ENCODE data around the gene PHF13.

Gene PHF13

DNA sequence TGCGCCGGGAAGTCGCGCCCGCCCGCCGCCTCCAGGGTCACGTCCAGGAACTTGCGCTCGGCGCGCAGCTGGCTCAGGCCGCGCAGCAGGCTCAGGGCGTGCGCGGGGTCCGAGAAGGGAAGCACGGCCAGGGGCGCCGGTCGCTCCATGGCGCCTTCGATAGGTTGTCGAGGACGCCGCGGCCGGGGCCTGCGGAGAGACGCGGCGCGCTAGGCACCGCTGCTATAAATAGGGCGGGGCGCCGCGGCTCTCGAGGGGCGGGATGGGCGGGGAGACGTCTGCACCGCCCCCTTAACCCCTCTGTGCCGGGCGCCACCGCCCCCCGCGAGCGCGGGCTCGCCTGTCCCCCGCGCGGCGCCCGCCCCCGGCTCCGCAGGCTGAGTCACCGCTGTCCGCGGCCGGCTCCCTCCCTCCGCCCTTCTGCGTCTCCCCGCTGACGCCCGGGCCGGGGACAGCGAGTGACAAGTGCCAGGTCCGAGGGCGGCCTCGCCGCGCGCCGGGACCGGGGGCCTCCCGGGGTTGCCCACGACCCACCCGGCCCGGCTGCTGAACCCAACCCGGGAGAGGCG, 10.8 kb upstream of the PHF13 start, which contains the start of gene KLHL21:
Gene KLHL21 (minus strand): TSS at position 201 of the 569 bp plus-strand sequence. CDS start 52 bp downstream, at position 149.
- peak; percentile 90 for DNase-seq

DNA sequence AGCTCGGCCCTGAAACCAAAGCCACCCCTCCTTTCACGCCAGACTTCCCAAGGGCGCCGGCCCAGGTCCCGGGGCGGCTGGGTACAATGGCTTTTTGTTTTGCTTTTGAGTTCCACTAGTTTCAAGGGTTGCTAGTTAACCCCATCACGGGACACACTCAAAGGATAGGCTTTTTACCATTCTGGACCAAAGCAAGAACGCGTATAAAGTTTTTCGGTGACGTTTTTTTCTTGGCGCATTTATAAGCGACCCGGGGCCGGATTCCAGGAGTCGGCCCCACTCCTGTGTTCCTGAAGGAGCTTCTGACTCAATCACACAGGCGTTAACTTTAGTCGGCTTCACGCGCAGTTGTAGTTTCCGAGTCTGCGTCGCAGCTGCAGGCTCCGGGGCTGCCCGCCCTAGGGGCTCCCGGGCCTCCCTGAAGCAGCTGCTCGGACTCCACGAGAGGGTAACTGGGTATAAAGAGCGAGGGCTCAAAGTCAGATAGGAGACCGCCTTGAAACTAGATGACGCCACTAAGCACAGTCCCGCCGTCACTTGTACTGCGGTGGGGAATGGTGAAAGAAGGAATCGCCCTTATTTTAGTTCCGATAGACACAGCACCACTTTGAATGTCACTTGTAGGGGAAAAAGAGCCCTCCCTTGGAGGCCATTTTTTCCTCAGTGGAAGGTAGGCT, 10.2 kb upstream of the PHF13 start:
- peak; percentile 69 for DNase-seq

DNA sequence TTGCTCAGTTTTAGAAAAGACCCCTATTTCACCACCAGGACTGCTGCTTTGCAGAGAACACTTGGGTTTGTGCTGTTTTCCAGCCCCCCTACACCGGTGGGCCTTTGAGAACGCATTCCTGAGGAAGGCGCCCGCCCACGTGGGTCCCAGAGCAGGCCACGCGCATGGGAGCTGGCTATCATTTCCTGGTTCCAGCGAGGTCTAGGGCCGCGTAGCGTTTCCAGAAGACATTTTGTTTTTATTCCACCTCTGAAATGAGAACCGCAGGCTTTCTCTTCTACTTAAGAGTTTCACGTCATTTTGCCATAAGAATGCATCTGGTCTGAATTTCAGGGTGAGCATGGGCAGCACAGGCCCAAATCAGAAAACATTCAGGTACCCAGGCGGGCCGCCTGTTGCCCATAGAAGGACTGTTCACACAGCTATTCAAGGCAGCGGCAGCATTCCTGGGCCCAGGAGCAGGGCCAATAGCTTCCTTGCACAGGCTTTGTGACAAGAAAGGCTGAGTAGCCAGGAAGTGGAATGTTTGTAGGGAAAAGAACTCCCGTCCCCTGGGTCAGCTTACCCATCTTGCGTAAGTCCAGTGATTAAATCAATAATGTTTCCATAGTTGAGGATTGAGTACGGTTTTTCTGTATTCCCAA, 9.5 kb upstream of the PHF13 start:
- DNase-seq: peak; percentile 48

DNA sequence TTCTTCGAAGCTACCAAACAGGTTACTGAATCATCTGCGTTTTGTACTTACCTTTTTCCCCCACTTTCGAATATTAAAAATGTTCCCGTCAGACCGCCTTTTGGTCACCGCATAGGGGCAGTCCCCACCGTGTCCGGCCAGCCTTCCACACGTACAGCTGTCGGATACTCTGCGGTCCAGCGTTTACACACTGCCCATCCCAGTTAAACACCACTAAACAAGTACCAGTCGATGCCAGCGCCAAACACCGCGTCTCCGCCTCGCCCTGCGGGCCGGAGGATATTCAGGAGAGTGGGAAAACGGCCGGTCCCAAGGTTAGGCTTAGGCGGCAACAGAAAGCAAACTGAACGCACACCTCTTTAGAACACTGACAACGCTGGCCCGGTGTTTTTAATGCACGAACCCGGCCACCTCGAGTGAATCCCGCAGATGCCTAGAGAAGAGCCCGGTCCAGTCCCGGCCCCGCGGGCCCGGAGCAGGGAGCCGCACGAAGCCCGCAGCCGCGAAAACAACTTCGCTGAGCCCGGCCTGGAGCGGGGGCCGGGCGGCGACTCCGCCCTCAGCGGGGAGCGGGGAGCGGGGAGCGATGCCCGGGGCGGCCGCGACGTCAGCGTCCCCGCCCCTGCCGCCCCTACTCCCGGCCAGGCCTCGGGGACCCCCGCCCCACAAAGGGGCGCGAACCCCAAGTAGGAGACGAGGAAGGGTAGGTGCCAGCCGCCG, 730 bp upstream of the PHF13 start:
- no peak for DNase-seq

DNA sequence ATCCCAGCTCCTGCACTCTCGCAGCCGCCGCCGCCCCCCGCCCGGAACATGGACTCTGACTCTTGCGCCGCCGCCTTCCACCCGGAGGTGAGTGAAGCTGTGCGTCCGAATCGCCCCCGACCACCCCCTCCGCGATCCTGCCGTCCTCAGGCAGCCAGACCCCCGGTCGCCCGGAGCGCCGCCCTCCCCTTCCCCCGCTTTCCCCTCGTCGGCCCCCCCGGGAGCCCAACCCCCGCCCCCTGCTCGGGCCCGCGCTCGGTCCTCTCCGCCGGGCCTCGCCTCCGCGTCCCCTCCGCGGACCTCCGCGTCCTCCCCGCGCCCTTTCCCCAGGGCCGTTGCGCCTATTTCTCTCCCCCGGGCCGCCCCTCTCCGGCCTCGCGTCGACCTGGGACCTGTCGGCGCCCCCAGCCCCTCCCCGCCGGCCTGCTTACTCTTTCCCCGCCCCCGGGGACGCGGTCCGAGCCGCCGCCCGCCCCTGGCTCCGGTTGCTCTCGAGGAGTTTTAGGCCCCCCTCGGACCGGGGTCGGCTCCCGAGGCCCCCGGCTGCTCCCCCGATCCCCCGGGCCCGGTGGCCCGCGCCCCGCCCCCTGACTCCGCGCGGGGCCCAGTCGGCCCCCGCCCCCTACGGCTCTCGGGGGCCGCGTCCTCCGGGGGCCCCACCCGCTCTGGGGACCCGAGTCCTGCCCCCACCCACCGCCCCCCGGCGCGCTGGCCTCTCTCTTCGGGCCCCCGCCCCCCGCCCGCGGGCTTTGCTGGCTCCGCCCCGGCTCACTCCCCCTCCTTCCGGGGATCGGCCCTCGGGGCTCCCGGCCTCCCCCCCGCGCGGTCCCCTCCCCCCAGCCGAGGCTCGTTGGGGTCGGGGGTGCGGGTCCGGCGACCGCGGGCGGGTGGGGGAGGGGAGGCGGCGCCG, 743 bp downstream of the PHF13 start:
- DNase-seq: peak; percentile 65

DNA sequence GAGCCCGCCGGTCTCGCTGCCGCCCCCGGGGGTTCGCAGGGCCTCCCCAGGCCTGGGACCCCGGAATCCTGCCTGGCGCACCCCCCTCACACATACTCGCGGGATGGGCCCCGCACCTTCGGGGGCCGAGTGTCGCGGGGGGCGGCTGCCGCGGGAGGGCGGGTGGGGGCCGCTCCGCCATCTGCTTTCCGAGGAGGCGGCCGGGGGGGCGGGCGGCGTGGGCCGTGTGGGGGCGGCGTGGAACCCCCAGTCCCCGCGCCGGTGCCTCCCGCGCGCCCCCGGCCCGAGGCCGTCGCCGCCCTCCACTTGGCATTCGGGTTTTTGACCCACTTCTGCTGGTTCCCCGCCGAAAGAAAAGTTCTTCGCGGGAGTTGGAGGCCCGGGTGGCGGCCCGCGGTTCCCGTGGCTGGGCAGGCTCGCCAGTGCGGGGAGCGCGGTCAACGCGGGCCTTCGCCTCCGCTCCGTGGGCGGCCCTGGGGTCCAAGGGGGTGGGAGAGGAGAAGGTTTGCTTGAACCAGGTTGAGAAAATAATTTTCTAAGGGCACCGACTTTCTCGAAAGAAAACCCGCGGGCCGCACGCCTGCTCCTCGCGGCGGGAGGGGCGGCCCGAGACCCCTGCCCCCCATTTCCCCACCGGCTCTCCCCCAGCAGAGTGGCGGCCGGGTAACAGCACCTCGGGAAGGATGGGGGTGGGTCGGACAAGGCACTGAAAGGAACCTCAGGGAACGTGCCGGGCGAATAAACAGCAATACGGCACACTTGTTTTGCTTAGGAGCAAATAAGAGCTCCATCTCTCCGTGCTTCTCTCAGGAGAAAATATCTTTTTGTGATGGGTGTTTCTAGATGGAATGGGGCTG, 1.6 kb downstream of the PHF13 start:
- DNase-seq: no peak

DNA sequence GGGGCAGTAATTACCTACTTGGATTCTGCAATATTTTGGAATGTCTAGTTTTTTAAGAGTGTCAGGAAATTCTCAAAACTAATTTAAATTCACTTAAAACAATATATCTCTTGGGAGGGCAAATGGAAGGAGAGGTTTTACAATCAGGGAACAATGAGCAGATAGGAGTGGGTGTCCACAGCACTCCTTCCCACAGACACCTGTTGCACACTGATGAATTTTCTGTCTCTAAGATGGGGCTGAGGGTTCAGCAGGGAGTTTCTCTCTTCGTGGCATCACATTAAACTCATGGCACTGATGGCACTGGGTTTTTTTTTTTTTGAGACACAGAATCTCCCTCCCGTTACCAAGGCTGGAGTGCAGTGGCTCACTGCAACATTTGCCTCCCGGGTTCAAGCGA, 5.5 kb downstream of the PHF13 start:
- no peak for DNase-seq

DNA sequence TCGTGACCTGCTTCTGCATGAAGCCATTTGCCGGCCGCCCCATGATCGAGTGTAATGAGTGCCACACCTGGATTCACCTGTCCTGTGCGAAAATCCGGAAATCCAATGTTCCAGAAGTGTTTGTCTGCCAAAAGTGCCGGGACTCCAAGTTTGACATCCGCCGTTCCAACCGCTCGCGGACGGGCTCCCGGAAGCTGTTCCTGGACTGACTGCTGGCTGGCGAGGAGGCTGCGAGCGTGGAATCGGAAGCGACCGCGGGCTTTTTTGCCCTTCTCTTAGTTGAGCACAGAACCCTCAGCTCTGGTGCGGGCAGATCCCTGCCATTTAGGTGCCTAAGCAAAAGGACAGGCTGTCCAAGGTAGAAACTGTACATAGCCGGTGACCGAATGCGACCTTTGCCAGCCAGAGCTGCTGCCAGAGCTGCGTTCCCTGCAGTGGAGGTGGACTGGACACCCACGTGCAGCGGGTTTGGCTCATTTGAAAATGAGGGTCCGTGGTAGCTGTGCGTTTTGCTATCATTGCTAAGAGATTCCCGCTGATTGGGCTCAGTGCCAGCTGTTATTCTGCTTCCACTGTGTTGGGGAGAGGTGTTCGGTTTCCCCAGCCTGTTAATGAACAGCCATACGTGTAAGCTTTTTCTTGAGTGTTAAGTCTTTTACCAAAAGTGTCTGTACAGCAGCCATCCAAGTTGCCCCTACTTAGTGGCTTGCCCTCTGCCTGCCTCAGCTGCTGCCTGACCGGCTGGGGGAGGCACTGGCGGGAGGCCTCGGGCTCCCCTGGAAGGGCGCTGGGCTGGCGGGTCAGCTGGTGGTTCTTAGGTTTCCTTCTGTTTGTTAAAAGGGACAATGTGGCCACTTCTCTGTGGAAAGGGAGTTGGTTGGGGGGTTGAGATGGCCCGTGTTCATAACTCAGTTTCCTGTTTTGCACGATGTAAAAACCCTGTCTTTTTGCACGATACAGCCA, 8.2 kb downstream of the PHF13 start:
- no peak for DNase-seq

DNA sequence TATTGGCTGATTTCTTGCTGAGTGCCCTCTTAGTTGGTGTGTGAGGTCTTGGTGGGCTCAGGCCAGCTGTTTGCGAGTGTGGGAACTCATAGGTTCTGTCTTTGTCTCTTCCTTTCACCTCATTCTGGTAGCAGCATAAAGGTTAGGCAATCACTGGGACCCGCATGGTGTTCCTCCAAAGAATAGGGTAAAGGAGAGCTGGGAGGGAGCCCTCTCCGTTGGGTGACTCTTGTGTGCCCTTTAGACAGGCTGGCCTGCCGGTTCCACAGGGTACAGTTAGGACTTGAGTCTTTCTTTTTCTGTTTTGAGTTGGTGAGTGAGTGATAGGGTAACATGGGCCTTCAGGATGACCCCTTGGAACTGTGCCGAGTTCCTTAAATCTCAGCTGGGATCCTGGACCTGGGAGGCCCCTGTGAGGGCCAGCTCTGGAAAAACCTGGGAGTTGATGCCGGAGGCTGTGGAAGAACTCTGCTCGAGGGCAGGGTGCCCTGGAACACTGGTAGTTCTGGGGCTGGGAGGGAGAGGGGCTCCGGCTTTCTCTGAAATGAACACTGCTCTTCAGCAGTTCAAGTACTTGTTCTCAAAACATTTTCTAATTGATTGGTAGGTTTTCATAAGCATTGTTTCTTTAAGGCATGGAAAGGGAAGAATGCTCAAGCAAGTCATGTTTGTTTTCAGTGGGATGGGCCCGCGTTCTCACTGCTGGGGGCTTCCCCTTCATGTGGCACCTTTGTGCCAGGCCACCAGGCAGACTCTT, 9.0 kb downstream of the PHF13 start:
- no peak for DNase-seq

DNA sequence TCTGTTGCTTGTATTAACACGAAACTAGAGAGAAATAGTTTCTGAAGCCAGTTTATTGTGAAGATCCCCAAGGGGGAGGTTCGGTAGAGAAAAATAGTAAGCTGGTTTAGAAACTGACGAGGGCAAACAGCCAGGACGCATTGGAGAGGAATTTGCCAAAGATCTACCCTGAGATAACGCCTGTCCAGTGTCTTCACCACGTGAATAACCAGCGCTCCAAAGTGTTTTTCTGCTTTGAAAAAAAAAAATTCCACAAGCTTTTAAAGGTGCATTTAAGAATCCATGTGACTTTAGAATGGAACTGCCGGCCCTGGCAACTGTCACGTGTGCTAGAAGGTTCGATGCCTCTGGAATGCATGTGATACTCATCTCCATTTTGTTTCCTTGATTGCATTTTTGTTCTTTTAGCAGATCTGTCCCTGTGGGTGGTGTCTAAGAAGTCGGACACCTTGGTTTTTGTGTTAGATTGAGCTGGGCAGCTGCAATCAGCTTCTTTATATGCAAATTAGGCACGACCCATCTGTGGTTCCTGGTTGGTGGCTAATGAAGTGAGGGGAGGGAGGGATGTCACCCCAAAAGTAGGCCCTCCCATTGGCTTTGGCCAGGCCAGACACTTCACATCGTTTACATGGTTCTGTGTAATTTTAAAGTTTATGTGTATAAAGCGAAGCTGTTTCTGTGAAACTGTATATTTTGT, 9.9 kb downstream of the PHF13 start:
- no peak for DNase-seq

DNA sequence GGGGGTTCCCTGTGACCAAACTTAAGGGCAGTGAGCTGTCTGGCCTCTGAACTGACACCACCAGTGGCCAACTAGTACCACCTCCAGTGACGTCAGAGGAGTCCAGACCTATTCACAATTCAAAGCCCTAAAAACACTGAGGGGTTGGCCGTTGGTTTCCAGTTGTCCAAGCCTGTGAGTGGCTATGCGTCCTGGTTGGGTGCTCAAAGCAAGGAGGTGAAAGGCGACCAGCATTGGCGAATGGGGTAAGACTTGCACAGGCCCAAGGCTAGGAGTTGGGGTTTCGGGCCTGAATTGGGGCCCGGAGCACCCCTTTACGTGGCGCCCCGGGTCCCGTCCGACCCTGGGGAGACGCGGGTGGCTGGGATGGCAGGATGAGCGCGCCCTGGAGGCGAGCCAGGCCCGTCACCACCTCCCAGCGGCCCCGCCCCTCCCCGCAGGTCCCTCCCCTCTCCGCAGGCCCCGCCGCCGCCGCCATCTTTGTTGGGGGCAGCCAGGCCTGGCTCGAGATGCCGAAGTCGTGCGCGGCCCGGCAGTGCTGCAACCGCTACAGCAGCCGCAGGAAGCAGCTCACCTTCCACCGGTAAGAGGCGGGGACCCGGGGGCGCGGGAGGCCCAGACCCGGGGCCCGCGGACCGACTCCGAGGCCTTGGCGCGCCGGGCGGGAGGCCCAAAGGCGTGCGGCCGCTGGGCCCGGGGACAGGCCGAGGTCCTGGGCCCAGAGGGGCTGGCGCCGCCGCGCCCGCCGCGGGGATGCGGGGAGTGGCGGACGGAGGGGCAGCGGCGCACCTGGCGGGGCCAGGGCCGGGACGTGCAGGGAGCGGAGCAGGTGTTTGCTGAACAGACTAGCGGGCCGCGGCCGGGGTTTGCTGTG, 11.4 kb downstream of the PHF13 start, which contains the start of gene THAP3:
Gene THAP3 (plus strand): TSS at position 159 of the 874 bp plus-strand sequence. CDS start 351 bp downstream, at position 510.
- peak; percentile 92 for DNase-seq

DNA sequence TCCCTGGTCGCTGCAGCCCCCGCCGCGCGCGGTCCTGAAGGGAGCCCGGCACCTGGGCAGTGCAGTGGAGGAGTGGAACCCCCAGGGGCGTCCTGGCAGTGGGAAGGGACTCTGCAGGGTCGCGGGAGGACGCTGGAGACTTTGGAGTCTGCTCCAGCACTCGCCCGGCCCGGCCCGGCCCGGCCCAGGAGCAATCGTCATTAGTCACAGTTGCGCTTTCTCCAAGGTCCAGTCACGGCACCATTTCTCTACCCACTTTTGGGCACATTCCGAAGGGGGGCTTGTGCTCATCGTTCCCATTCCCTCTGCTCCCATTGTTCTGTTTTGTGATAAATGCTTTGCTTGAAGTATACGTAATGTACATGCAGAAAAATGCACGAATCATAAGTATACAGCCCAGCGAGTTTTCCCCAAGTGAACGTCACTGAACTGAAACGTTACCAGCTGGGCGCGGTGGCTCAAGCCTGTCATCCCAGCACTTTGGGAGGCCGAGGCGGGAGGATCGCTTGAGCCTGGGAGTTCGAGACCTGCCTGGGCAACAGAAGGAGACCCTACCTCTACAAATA, 12.1 kb downstream of the PHF13 start:
- DNase-seq: peak; percentile 26

DNA sequence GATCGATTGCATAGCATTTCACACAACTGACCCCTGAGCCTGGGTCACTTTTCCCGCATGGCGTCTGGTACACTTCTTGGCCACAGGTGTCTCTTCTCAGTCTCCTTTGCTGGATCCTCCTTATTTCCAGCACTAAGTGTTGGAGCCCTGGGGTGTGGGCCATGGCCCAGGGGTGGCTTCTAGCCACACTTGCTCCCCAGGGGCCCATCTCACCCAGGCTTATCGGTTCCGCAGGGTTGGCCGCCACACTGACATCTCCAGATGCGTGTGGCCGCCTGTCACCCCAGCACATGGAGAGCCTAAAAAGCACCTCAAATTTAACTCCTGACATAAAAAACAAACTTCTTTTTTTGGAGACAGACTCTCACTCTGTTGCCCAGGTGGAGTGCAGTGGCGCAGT, 13.5 kb downstream of the PHF13 start:
- DNase-seq: no peak

DNA sequence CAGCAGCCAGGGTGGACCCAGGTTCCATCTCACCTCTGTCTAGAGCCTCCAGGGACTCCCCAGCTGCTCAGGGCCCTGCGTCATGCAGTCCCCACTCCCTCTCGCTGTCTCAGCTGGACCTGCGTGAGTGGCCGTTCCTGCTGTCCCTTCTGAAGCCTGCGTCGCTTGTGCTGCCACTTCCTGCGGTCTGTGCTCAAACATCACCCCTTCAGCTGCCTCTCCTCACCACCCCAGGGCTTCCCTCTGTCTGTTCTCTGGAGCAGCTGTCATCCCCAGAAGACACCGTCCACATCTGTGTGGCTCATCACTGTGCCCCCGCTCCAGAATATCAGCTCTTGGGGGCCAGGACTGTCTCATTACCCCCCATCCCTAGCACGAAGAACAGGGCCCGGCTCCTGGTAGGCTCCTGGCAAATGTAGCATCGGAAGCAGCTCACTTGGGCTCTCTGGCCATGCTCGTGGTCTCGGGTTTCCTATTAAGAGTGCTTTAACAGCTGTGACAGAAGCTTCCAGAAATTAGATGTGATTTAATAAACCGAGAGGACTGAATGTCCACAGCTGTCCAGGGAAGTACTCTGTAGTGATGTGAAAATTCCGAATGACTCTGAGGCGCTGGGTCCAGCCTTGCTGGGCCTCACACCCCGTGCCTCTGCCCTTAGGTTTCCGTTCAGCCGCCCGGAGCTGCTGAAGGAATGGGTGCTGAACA, 14.5 kb downstream of the PHF13 start:
- DNase-seq: no peak

DNA sequence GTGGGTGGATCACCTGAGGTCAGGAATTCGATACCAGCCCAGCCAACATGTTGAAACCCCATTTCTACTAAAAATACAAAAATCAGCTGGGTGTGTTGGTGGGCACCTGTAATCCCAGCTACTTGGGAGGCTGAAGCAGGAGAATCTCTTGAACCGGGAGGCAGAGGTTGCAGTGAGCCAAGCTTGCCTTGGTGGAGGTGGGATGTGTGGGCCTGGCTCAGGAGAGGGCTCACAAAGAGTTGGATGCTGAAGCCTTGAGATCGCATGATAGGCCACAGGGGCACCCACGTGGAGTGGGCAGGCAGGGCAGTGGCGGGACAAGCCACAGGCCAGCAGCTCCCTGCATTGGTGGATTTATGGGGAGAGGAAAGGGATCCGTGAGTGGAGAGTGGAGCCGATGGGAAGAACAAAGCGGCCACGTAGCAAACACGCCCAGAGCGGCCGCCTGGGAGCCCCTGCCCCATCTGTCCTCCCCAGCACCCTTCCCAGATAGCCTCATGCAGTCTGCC, 15.5 kb downstream of the PHF13 start:
- no peak for DNase-seq

DNA sequence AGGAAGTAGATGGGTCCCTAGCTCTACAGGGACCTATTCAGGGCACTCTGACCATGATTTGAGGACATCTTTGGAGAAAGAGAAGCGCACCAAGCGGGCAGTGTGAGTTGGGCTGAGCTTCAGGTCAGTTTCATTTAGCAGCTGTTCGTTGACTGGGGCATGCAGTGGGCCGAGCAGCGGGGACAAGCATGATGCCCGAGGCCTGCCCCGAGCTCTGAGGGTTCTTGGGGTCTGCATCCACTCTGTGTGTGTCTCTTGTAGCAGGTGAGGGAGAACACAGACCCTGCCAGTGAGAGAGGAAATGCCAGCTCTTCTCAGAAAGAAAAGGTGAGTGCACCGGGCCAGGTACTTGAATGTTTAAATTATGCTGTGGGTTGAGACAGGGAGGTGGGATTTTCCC, 16.5 kb downstream of the PHF13 start:
- no peak for DNase-seq

DNA sequence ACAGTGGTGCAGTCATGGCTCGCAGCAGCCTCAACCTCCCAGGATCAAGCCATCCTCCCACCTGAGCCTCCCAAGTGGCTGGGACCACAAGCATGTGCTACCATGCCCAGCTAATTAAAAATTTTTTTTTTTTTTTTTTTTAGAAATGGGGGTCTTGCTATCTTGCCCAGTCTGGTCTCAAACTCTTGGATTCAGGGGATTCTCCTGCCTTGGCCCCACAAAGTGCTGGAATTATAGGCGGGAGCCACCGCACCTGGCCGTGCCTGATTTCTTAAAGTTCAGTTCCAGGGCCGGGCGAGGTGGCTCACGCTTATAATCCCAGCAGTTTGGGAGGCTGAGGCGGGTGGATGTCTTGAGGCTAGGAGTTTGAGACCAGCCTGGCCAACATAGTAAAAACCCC, 17.5 kb downstream of the PHF13 start:
- no peak for DNase-seq

Data from activated CD4-positive, alpha-beta T cell treated with anti-CD3 and anti-CD28 coated beads for 48 hours (primary cell).